Activated T-cell treated with anti-CD3 and anti-CD28 coated beads, Interleukin-2, amount 50 U/mL, for 1 hour (primary cell): Measurements from ENCODE around the gene NTSR1.
A peak's percentile ranks its signal among the peaks of the same experiment; 100 is the strongest.

Source experiments
- DNase-seq: peaks from one replicate; pipeline ENCODE4 v3.0.0-alpha.2; 2020

Gene NTSR1

DNA sequence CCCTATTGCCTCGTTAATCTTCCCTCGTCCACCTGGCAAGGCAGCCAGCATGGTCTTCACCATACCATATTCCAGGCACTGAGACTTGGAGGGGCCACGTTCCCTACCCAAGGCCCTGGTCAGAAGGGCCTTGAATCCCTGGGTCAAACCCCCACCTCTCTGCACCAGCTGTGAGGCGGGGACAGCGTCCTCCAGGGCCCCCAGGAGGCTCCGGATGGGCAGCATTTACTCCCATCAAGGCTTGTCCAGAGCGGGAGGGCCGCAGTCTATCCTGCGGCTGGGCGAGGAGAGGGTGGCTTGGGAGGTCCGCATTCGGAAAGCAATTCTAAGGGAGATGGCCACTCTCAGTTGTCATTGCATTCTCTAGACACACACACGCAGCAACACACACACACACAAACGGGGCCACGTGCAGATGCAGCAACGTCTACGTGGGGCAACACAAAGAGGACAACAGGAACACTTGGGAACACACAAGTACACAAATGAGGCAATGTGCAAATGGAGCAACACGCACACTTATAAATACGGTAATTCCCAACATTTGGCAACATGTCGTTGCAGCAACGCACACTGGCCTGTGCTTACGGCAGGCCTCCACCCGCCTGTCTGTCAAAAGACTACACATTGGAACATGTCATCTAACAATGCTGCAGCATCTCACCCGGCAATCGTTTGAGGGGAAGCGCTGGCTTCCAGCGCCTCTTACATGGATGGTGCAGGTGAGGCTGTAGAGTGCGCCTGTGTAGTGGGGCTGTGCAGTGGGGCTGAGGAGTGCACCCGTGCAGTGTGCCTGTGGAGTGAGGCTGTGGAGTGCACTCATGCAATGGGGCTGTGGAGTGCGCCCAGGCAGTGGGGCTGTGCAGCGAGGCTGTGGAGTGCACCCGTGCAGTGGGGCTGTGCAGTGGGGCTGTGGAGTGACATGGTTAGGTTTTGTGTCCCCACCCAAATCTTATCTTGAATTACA is 12.9 kb upstream of the NTSR1 start:
- no peak for DNase-seq

DNA sequence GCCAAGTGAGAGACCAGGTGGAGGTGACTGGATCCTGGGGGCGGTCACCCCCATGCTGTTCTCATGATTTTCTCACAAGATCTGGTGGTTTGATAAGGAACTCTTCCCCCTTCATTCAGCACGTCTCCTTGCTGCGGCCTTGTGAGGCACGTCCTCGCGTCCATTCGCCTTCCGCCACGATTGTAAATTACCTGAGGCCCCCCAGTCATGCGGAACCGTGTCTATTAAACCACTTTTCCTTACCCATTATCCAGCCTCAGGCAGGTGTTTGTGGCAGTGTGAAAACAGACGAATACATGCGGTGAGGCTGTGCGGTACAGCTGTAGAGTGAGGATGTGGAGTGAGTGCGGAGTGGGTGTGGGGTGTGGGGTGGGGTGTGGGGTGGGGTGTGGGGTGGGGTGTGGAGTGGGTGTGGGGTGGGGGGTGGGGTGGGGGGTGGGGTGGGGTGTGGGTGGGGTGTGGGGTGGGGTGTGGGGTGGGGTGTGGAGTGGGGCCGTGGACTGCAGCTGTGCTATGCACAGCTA is 12.1 kb upstream of the NTSR1 start:
- DNase-seq = no peak

DNA sequence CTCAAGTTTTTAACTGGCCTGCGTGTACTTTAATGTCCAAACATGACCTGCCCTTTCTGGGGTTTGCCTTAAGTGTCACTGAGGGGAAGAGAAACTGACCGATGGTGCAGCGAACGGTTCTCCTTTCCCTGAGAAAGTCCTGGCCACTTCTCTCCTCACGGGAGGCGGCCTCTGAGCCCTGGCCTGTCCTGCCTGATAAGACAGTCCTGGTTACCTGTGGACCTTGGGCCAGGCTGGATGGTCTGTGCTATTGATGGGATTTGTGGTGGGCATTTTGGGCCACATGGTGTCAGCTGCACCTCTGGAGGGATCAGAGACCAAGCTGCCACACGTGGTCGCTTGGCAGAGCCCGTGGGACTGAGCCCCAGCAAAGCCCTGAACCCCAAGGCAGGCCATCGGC is 11.6 kb upstream of the NTSR1 start:
- no peak for DNase-seq

DNA sequence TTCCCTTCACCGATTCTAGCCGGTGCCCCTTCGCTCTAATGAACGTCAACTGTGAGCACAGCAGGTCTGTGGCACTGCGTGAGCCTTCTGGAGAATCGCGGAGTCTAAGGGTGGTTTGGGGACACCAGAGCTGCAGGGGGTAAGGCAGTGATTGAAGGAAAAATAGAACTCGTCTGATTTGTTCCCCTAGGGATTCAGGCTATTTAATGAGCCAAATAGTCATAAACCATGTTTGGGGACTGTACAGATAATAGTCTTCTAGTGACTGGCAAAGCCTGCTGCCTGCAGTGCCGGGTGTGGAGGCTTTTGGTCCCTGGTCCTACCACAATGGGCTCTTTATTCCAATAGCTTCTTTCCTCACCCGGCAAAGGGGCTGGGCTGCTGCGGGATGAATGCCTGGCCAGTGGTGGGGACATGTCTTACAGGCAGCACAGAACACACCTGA is 11.1 kb upstream of the NTSR1 start:
- no peak for DNase-seq

- no peak for DNase-seq
These were observed 10.4 kb upstream of the NTSR1 start for GRCh38 chr20:62698231-62698630.

DNA sequence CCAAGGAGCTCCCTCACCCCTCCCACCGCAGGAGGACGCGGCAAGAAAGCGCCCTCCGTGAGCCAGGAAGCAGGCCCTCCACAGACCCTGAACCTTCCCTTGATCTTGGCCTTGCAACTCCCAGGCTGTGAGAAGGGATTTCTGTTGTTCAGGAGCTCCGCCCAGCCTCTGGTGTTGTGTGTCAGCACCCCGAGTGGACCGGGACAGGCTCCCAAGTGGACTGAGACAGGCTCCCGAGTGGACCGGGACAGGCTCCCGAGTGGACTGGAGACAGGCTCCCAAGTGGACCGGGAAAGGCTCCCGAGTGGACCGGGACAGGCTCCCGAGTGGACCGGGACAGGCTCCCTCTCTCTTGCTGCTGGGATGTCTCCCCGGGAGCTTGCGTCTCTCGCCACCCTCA is 9.3 kb upstream of the NTSR1 start:
- DNase-seq = no peak

- DNase-seq = no peak
These were observed 8.9 kb upstream of the NTSR1 start for GRCh38 chr20:62699741-62700140.

DNA sequence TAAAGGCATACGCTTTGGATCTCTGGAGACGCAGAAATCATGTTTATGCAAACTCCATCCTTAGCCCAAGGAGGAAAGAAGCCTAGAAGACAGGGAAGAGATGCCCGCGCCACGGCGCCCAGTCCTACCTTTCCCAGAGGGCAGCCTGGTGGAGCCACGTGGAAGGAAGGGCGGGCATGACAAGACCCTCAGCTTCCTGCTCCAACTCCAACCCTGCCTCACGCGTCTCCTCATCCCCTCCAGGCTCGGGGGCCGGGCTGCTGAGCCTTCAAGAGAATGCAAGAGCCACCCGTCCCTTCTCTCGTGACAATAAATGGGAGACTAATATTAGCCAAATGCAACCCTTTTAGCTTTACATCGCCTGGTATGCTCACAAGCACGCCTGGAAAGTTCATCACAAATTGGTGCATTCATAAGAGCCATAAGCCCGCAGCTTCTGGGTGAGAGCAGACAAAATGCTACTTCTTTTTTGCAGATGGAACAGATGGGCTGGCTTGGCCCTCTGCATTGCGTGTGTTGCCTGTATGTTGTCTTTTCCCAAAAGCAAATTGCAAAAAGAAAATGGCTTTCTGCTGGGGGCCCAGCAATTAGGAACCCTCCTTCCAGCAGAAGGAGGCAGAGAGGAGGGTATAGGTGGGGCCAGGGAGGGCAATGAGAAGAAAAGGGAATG is 8.2 kb upstream of the NTSR1 start:
- no peak for DNase-seq

DNA sequence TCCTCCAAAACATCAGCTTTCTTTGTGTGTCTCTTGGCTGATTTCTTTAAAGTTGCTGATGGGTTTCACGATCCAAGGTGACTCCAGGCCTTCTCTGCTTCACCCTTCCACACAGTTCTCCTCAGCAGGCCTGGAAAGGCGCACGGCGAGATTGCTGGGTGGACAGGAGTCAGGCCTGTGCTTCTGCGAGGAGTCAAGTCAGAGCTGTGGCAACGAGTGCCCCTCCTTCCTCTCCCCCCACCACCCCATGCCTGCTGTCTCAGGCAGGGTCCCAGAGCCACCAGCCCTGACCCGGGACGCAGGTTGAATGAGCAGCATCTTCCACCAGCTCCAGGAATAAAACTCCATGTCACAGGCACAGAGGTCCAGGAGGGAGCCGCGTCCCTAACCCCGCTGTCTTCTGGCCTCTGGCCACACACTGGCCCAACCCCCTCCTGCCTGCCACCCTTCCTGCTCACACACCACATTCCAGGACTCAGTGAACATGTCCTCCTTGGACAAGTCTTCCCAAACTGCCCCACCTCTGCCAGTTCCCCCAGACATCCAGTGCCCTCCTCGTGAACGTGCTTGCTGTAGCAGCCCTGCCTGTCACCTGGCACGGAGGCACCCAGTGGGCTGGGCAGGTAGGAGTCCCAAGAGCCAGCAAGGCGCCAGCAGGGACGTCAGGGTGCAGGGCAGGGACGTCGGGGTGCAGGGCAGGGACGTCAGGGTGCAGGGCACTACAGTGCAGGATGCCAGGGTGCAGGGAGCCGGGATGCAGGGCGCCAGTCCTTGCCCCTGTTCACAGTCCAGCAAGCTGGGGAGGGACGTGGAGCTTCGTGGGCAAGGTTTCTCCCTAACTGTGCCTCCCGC is 7.2 kb upstream of the NTSR1 start:
- DNase-seq = no peak

DNA sequence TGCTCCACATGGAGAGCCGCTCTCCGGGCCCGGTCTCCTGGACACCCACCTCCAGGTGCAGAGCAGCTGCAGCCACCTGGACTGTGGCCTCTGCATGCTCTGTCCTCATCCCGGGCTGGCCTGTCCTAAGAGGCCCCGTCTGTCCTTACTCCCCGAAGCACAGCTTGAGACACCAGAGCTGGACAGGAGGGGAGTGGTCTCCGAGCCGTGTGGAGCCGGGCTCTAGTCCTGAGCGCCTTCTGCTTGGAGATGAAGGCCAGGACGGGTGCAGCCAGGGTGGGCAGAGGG is 6.7 kb upstream of the NTSR1 start:
- no peak for DNase-seq

DNA sequence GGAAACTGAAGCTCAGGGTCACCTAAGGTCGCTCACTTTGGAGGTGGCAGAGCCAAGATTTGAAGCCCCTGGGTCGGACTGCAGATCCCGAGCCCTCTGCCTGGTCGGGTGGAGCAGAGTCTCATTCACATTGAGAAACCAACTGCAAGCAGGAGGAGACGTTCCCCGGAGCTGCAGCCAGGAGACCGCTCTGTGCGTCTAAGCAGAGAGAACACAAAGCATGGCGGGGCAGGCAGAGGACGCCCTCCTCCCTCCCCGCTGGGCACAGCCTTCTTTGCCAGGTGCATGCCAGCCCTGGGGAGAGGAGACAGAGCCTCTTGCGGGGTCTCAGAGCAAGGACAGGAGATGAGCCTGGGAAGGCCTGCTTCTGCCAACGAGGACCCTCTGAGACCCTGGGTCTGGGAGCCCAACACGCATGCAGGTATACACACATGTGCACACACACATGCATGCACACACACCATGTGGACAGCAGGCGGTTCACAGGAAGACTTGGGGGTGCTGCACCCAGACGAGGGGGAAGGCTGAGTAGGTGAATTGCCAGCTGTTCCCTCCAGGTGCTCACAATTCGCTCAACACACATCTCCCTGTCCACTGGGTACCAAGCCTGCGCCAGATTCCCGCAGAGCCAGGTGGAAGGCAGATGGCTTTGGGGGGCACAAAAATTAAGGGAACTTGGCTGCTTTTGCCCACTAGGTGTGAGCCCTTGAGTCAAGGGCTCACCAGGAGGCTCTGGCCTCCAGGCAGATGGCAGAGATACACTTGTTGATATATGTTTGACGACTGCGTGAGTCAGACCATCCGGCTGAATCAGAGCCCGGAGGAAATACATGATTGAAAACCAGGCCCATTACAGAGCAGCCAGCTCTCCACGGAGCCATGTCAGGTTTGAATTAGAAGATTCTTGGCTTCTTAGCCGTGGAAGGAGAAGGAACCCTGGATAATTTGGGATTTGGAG is 5.5 kb upstream of the NTSR1 start:
- no peak for DNase-seq

- no peak for DNase-seq
These were observed 4.8 kb upstream of the NTSR1 start for GRCh38 chr20:62703853-62704228.

GRCh38 chr20:62704341-62704948 is 4.2 kb upstream of the NTSR1 start:
- no peak for DNase-seq

DNA sequence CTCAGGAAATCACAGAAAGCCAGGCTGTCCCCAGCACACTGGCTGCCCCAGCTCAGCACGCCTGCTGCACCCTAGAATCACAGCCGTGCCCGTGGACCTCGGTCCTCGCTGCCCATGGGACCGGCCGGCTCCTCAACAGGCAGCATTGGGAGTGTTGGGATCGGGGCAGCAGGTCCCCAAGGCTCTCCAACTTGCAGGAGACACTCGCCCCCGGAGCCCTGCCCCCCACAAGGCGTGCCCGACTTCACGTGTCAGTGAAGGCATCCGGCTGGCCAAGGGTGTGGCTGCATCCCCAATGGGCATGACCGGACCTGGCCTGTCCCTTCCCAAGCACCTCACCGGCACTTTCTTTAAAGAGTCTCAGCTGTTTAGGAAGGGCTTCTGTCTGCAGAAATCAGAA is 3.0 kb upstream of the NTSR1 start:
- no peak for DNase-seq

DNA sequence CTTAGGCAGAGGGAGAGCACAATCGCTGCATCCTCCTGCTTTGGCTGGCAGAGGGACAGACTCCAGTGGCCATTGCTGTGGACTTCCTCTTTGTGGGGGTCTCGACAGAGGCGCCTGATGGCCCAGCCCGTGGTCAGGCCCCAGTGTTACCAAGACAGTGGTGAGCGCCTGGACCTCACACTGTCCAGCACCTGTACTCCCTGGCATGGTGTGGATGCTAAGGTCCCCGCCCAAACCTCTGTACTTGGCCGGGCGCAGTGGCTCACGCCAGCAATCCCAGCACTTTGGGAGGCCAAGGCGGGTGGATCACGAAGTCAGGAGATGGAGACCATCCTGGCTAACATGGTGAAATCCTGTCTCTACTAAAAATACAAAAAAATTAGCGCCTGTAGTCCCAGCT is 2.3 kb upstream of the NTSR1 start:
- DNase-seq = no peak

DNA sequence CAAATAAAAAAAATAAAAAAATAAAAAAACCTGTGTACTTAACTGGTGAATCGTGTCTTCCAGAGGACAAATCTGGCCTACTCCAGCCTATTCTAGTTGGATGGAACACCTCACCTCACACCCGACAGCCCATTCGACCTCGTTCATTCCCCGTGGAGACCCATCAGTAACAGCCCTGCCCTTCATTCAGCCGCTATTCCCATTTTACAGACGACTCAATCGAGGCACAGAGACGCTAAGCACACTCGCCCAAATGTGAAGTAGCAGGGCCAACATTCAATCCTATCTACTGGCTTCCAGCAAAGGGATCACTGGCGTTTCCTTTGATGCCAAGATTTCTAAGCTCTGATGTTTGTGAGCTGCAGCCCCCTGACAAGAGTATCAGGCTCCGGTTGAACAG is 1.8 kb upstream of the NTSR1 start:
- DNase-seq = no peak

- DNase-seq = no peak
These were observed 1.2 kb upstream of the NTSR1 start for GRCh38 chr20:62707276-62707920.

- peak; percentile 42 for DNase-seq
These were observed 615 bp upstream of the NTSR1 start for GRCh38 chr20:62707921-62708521.

- no peak for DNase-seq
These were observed 885 bp downstream of the NTSR1 start for GRCh38 chr20:62709537-62709905.

GRCh38 chr20:62710221-62710885 is 1.7 kb downstream of the NTSR1 start:
- no peak for DNase-seq
